IPS-20b (cell line): ENCODE data around the gene CYP21A2.
"Not testable (repeated sequence)": the region's sequence is repeated elsewhere in the genome, so short reads cannot be mapped to it uniquely, and the experiment has no call there.

Experiments used
- H3K27ac ChIP-seq: one replicate; pipeline ENCODE4 v1.5.1; 2013; ENCODE audit warnings: low read length
- H3K27me3 ChIP-seq: 2 replicates; pipeline ENCODE4 v1.6.1; 2013; ENCODE audit warnings: mild to moderate bottlenecking, low read length, inconsistent platforms; ENCODE audit not compliant: insufficient read depth
- H3K36me3 ChIP-seq: 2 replicates; pipeline ENCODE4 v1.6.1; 2013; ENCODE audit warnings: low read depth, mild to moderate bottlenecking, inconsistent platforms, low read length, moderate library complexity; ENCODE audit not compliant: insufficient read depth
- H3K4me1 ChIP-seq: 2 replicates; pipeline ENCODE4 v1.6.1; 2013; ENCODE audit warnings: mild to moderate bottlenecking, control low read depth, inconsistent platforms, low read length, moderate library complexity; ENCODE audit not compliant: insufficient read depth
- H3K4me3 ChIP-seq: 2 replicates; pipeline ENCODE4 v1.5.1; 2013; ENCODE audit warnings: mild to moderate bottlenecking, low read length, inconsistent platforms
- H3K9ac ChIP-seq: 2 replicates; pipeline ENCODE4 v1.6.1; 2013; ENCODE audit warnings: low read depth, mild to moderate bottlenecking, inconsistent platforms, low read length, moderate library complexity
- H3K9me3 ChIP-seq: 2 replicates; pipeline ENCODE4 v1.6.1; 2013; ENCODE audit warnings: mild to moderate bottlenecking, low read depth, low read length, inconsistent platforms; ENCODE audit not compliant: insufficient read depth

The CYP21A2 gene

GRCh38 chr6:32008616-32009015 is 29.6 kb upstream of the CYP21A2 start:
- not testable (repeated sequence) for H3K36me3 ChIP-seq, H3K4me1 ChIP-seq, H3K4me3 ChIP-seq, H3K27ac ChIP-seq, H3K9me3 ChIP-seq, H3K27me3 ChIP-seq, H3K9ac ChIP-seq

GRCh38 chr6:32009537-32009936 is 28.7 kb upstream of the CYP21A2 start:
- H3K9me3 ChIP-seq, H3K27me3 ChIP-seq, H3K4me3 ChIP-seq, H3K36me3 ChIP-seq, H3K9ac ChIP-seq, H3K4me1 ChIP-seq, H3K27ac ChIP-seq: not testable (repeated sequence)

- H3K9ac ChIP-seq, H3K27me3 ChIP-seq, H3K27ac ChIP-seq, H3K4me1 ChIP-seq, H3K4me3 ChIP-seq, H3K36me3 ChIP-seq, H3K9me3 ChIP-seq: not testable (repeated sequence)
Observed at GRCh38 chr6:32010856-32011530, 27.2 kb upstream of the CYP21A2 start.

- not testable (repeated sequence) for H3K27ac ChIP-seq, H3K4me3 ChIP-seq, H3K36me3 ChIP-seq, H3K4me1 ChIP-seq, H3K9ac ChIP-seq, H3K9me3 ChIP-seq, H3K27me3 ChIP-seq
Observed at GRCh38 chr6:32012941-32013617, 25.1 kb upstream of the CYP21A2 start.

- not testable (repeated sequence) for H3K27me3 ChIP-seq, H3K9me3 ChIP-seq, H3K4me1 ChIP-seq, H3K4me3 ChIP-seq, H3K27ac ChIP-seq, H3K36me3 ChIP-seq, H3K9ac ChIP-seq
Observed at GRCh38 chr6:32013738-32014137, 24.5 kb upstream of the CYP21A2 start.

GRCh38 chr6:32014547-32014946 is 23.7 kb upstream of the CYP21A2 start, which contains the start of gene C4B:
TSS of gene C4B (plus strand) at chr6:32014795. CDS start at chr6:32014846, 51 bp downstream.
- H3K27ac ChIP-seq, H3K9me3 ChIP-seq, H3K9ac ChIP-seq, H3K27me3 ChIP-seq, H3K4me1 ChIP-seq, H3K36me3 ChIP-seq, H3K4me3 ChIP-seq: not testable (repeated sequence)

- not testable (repeated sequence) for H3K9ac ChIP-seq, H3K9me3 ChIP-seq, H3K36me3 ChIP-seq, H3K27ac ChIP-seq, H3K4me3 ChIP-seq, H3K27me3 ChIP-seq, H3K4me1 ChIP-seq
Observed at GRCh38 chr6:32022100-32022499, 16.1 kb upstream of the CYP21A2 start.

GRCh38 chr6:32028631-32029030 is 9.6 kb upstream of the CYP21A2 start:
- H3K27ac ChIP-seq, H3K9ac ChIP-seq, H3K9me3 ChIP-seq, H3K27me3 ChIP-seq, H3K36me3 ChIP-seq, H3K4me3 ChIP-seq, H3K4me1 ChIP-seq: not testable (repeated sequence)

- not testable (repeated sequence) for H3K36me3 ChIP-seq, H3K27me3 ChIP-seq, H3K4me1 ChIP-seq, H3K9me3 ChIP-seq, H3K27ac ChIP-seq, H3K4me3 ChIP-seq, H3K9ac ChIP-seq
Observed at GRCh38 chr6:32029553-32029952, 8.7 kb upstream of the CYP21A2 start.

GRCh38 chr6:32035283-32036013 is 2.8 kb upstream of the CYP21A2 start:
- H3K4me3 ChIP-seq, H3K27me3 ChIP-seq, H3K9me3 ChIP-seq, H3K27ac ChIP-seq, H3K9ac ChIP-seq, H3K36me3 ChIP-seq, H3K4me1 ChIP-seq: not testable (repeated sequence)

- H3K9me3 ChIP-seq, H3K36me3 ChIP-seq, H3K4me1 ChIP-seq, H3K27me3 ChIP-seq, H3K9ac ChIP-seq, H3K4me3 ChIP-seq, H3K27ac ChIP-seq: not testable (repeated sequence)
Observed at GRCh38 chr6:32037136-32037535, 1.1 kb upstream of the CYP21A2 start.

GRCh38 chr6:32038878-32039277 is 663 bp downstream of the CYP21A2 start:
- not testable (repeated sequence) for H3K9me3 ChIP-seq, H3K36me3 ChIP-seq

More at GRCh38 chr6:32038878-32039277, 663 bp downstream of the CYP21A2 start:
- not testable (repeated sequence) for H3K4me1 ChIP-seq, H3K9ac ChIP-seq, H3K27ac ChIP-seq, H3K27me3 ChIP-seq, H3K4me3 ChIP-seq
